Kidney (tissue), 14 donors: ENCODE data around the gene BRD1. TPM values are rescaled to one million over a fixed set of nuclear protein-coding genes. Genes with fewer than 3 reads are reported as not detected.

ENCODE experiments used
- DNase-seq, 5 donors: peaks; one replicate each; pipeline ENCODE4 v3.0.0-alpha.2; 2013 to 2020
- FAIRE-seq: peaks from 2 replicates; lab custom pipeline; 2012; peaks lifted over from hg19 to GRCh38; lab: Jason Lieb, UNC
- H3K27ac ChIP-seq, 2 donors: one replicate each; pipeline ENCODE4 v1.7.0; 2013; ENCODE audit warnings: low read depth in 2 of 2, low read length in 2 of 2, inconsistent platforms in 1 of 2
- H3K27me3 ChIP-seq: one replicate; pipeline ENCODE4 v1.7.1; 2013; ENCODE audit warnings: low read length, inconsistent platforms; ENCODE audit not compliant: control insufficient read depth, insufficient read depth
- H3K36me3 ChIP-seq, 3 donors: one replicate each; pipeline versions ENCODE4 v1.7.0 to v1.7.1; 2013; ENCODE audit warnings: low read length in 3 of 3, control low read depth in 1 of 3, inconsistent platforms in 1 of 3; ENCODE audit not compliant: insufficient read depth in 3 of 3, control insufficient read depth in 2 of 3
- H3K4me1 ChIP-seq, 3 donors: one replicate each; pipeline versions ENCODE4 v1.7.0 to v1.7.1; 2013; ENCODE audit warnings: low read length in 3 of 3, inconsistent platforms in 1 of 3, low read depth in 1 of 3; ENCODE audit not compliant: control insufficient read depth in 2 of 3, insufficient read depth in 2 of 3
- H3K4me3 ChIP-seq, 3 donors: one replicate each; pipeline versions ENCODE4 v1.7.0 to v1.8.1; 2013; ENCODE audit warnings: low read length in 3 of 3, control low read depth in 1 of 3, inconsistent platforms in 1 of 3
- H3K9ac ChIP-seq, 3 donors: one replicate each; pipeline versions ENCODE4 v1.7.0 to v1.7.1; 2013; ENCODE audit warnings: low read length in 3 of 3, control low read depth in 1 of 3, inconsistent platforms in 1 of 3
- H3K9me3 ChIP-seq, 3 donors: one replicate each; pipeline versions ENCODE4 v1.7.0 to v1.7.1; 2013; ENCODE audit warnings: low read length in 3 of 3, control low read depth in 1 of 3, inconsistent platforms in 1 of 3; ENCODE audit not compliant: control insufficient read depth in 2 of 3, insufficient read depth in 1 of 3
- intact Hi-C: fragments of 100-400 bp; cut with DNase I; formaldehyde crosslinking; loops from one replicate; pipeline ENCODE4 v1.11.1; 2022
- polyA plus RNA-seq: library from polyadenylated mRNA; stranded (reverse); fragments of 350-450 nt; fragmentation: Illumina TruSeq; extraction: RNeasy Lipid Tissue Mini Kit (QIAGEN cat#74804); gene quantifications from one replicate; pipeline ENCODE4 v1.2.3, GENCODE V29; 2014; ENCODE audit warnings: low read depth, low replicate concordance; ENCODE audit not compliant: insufficient read depth
- total RNA-seq: library from RNA; stranded (reverse); fragmentation: NEBNext Ultra II Directional; extraction: Animal tissue kit (Norgen Biotek cat#: 25700); gene quantifications from one replicate; pipeline ENCODE4 v1.2.1, GENCODE V29; 2021
- TF ChIP-seq, protein P1 (sequence below): IDR thresholded peaks from 3 replicates; pipeline ENCODE4 v1.5.1; 2012; ENCODE audit warnings: mild to moderate bottlenecking, moderate library complexity, borderline replicate concordance; ENCODE audit not compliant: insufficient read depth; ENCODE audit errors: extremely low read depth
- donor health status: control.
- donor health status: control.
- donor health status: control.
- donor health status: control.
- donor health status: control.
- donor health status: DM: yes; HTN: yes; CAD: no.
- donor health status: Normal renal cell carcinoma (clear cell type).

Gene BRD1
- total and polyA plus RNA-seq, 2 donors from 2014 or later: 8.1 to 40.5 TPM

DNA sequence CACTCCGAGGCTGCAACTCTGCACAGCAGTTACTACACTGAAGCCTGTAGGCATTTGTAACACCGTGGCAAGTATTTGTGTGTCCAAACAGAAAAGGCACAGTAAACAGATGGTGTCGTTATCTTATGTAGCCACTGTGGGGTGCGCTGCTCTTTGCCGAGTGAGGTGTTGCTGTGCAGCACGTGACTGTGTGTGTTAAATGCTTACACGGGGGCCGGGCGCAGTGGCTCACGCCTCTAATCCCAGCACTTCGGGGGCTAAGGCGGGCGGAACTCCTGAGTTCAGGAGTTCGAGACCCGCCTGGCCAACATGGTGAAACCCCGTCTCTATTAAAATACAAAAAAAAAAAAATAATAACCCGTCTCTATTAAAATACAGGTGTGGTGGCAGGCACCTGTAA lies 37.5 kb upstream of the BRD1 start:
- no peak overlapping the region for H3K4me3 ChIP-seq
- FAIRE-seq: no peak
- H3K27me3 ChIP-seq: no peaks in the 10 kb centered on the region
- intact Hi-C loops: no loop called here
- TF ChIP-seq, protein P1, sequence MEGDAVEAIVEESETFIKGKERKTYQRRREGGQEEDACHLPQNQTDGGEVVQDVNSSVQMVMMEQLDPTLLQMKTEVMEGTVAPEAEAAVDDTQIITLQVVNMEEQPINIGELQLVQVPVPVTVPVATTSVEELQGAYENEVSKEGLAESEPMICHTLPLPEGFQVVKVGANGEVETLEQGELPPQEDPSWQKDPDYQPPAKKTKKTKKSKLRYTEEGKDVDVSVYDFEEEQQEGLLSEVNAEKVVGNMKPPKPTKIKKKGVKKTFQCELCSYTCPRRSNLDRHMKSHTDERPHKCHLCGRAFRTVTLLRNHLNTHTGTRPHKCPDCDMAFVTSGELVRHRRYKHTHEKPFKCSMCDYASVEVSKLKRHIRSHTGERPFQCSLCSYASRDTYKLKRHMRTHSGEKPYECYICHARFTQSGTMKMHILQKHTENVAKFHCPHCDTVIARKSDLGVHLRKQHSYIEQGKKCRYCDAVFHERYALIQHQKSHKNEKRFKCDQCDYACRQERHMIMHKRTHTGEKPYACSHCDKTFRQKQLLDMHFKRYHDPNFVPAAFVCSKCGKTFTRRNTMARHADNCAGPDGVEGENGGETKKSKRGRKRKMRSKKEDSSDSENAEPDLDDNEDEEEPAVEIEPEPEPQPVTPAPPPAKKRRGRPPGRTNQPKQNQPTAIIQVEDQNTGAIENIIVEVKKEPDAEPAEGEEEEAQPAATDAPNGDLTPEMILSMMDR: no peak
- H3K4me1 ChIP-seq: no peaks in the 10 kb centered on the region
- H3K27ac ChIP-seq: no peak overlapping the region
- peaks cover 0 to 24% (median 4%) of the 10 kb centered on the region in 3 donors for H3K9me3 ChIP-seq
- no peak for DNase-seq
- H3K9ac ChIP-seq: no peak overlapping the region
- H3K36me3 ChIP-seq: peaks cover 0 to 3% (median 0%) of the 10 kb centered on the region in 3 donors

DNA sequence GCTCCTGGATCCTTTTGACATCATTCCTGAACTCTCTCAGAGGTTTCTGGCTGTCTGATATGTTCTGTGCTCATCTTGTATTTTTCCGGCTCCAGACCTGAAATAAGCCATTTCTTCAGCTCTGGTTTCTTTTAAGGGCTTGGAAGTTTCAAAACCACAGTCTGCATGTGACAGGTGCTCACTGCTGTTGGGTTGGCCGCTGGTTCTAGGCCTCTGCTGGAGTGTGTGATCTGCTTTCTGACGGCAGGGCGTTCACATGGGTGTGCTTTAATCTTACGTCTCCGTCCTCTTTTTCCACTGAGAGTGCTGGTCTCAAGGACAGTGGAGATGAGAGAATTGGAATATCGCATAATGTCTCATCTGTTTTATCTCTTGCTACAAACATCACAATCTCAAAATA lies 36.3 kb upstream of the BRD1 start:
- Histone ChIP-seq H3K4me1 (no peaks in the 10 kb centered on the region), H3K36me3 (no peaks in the 10 kb centered on the region), H3K9me3 (peaks cover 0 to 14% (median 0%) of the 10 kb centered on the region in 3 donors), H3K27ac (no peak overlapping the region), H3K27me3 (no peaks in the 10 kb centered on the region), H3K4me3 (no peak overlapping the region), H3K9ac (no peak overlapping the region)
- intact Hi-C loops: no loop called here
- FAIRE-seq: no peak
- TF ChIP-seq, protein P1: no peak
- DNase-seq: no peak

DNA sequence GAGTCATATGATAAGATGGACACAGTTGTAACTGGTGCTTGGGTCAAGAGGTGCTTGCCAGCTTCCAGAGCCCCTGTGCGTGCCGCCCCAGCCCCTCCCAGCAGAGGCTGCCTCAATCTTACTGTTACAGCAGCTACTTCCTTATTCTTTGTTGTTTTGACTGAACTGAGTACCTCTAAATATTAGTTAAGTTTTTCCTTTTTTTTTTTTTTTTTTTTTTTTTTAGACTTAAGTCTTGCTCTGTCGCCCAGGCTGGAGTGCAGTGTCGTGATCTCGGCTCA lies 34.8 kb upstream of the BRD1 start:
- no peak overlapping the region for H3K27ac ChIP-seq
- FAIRE-seq: no peak

More for the DNA sequence above, 34.8 kb upstream of the BRD1 start:
- H3K36me3 ChIP-seq: no peaks in the 10 kb centered on the region
- TF ChIP-seq, protein P1: no peak
- no peak overlapping the region for H3K4me3 ChIP-seq
- H3K9me3 ChIP-seq: peaks cover 0 to 14% (median 0%) of the 10 kb centered on the region in 3 donors
- no peak for DNase-seq
- H3K9ac ChIP-seq: no peak overlapping the region
- intact Hi-C loops: no loop called here
- H3K4me1 ChIP-seq: peaks cover 0 to under 1% (median 0%) of the 10 kb centered on the region in 3 donors
- H3K27me3 ChIP-seq: no peaks in the 10 kb centered on the region
